Skin of body (tissue), 2 donors: Measurements from ENCODE around the gene FAM222A. TPM values are rescaled to one million over a fixed set of nuclear protein-coding genes. Genes with fewer than 3 reads are reported as not detected.

ENCODE experiments used
- DNase-seq: peaks from one replicate; lab custom pipeline; 2025; lab: John Stamatoyannopoulos, UW
- total RNA-seq: library from RNA; depleted of rRNA; stranded (reverse); fragments of >200 nt; gene quantifications from one replicate; pipeline ENCODE4 v1.2.3, GENCODE V29; 2014

The FAM222A gene
- total RNA-seq, 1 donor from 2014 or later: 1.4 TPM

GRCh38 chr12:109758426-109759420 lies 45.1 kb downstream of the FAM222A start:
- DNase-seq: no peak

GRCh38 chr12:109759595-109759994 lies 46.0 kb downstream of the FAM222A start:
- no peak for DNase-seq

GRCh38 chr12:109760031-109760929 lies 46.7 kb downstream of the FAM222A start:
- no peak for DNase-seq

GRCh38 chr12:109760930-109761921 lies 47.6 kb downstream of the FAM222A start:
- no peak for DNase-seq

- DNase-seq: no peak
These were observed 48.5 kb downstream of the FAM222A start for GRCh38 chr12:109762071-109762672.

- DNase-seq: no peak
These were observed 49.1 kb downstream of the FAM222A start for GRCh38 chr12:109762673-109763191.

- no peak for DNase-seq
These were observed 49.7 kb downstream of the FAM222A start for GRCh38 chr12:109763201-109763841.

GRCh38 chr12:109764123-109764522 lies 50.5 kb downstream of the FAM222A start:
- no peak for DNase-seq

- no peak for DNase-seq
These were observed 51.3 kb downstream of the FAM222A start for GRCh38 chr12:109764776-109765445.

- no peak for DNase-seq
These were observed 51.8 kb downstream of the FAM222A start for GRCh38 chr12:109765446-109765810.

- no peak for DNase-seq
These were observed 52.7 kb downstream of the FAM222A start for GRCh38 chr12:109766251-109766778.

GRCh38 chr12:109767456-109767855 lies 53.8 kb downstream of the FAM222A start:
- DNase-seq: no peak

GRCh38 chr12:109767991-109768900 lies 54.6 kb downstream of the FAM222A start:
- no peak for DNase-seq

- DNase-seq: no peak
These were observed 55.5 kb downstream of the FAM222A start for GRCh38 chr12:109768901-109769670.

GRCh38 chr12:109770104-109770860 lies 56.7 kb downstream of the FAM222A start:
- no peak for DNase-seq
